ENCODE measurements around the gene BMP2. TPM values are rescaled to one million over a fixed set of nuclear protein-coding genes. Genes with fewer than 3 reads are reported as not detected.
A peak's percentile ranks its signal among the peaks of the same experiment; 100 is the strongest.

Gene BMP2
- total RNA-seq, 1 experiment from 2014 or later = not detected

- ChIA-PET POLR2A (ENCODE audit: low non-redundant PET) (no interaction called here), CTCF (interaction anchor here (0.6 kb wide), 1 partner anchor 1297 kb away, joined by 3 read pairs; no protein-coding TSS in a partner anchor)
- Histone ChIP-seq H3K27me3 (replicated peaks; ENCODE audit: insufficient read depth, low read depth, low read length, poor library complexity) (peaks cover 85% of the 10 kb centered on the region), H3K9me3 (ENCODE audit: low read depth, low read length, poor library complexity, severe bottlenecking) (no peaks in the 10 kb centered on the region), H3K4me3 (ENCODE audit: low read depth, low read length, poor library complexity, severe bottlenecking) (no peak overlapping the region), H3K27ac (ENCODE audit: low read depth, low read length, poor library complexity, severe bottlenecking) (no peak overlapping the region), H3K36me3 (ENCODE audit: insufficient read depth, low read length, poor library complexity, severe bottlenecking) (no peaks in the 10 kb centered on the region), H3K4me1 (ENCODE audit: insufficient read depth, low read length, poor library complexity, severe bottlenecking) (peaks cover 5% of the 10 kb centered on the region)
- no peak for TF ChIP-seq CTCF (conservative IDR thresholded peaks at IDR 0.05; ENCODE audit: low read depth, low read length)
- TF ChIP-seq EZH2 (IDR thresholded peaks at IDR 0.05; ENCODE audit: borderline replicate concordance, low read depth, low read length, poor library complexity, severe bottlenecking) = peak; percentile 51
- no TSS peak for BruUV-seq (replicated peaks)
- intact Hi-C loops (cut with micrococcal nuclease; ENCODE audit: unreplicated experiment) = loop anchor here (5.0 kb wide), 3 partner anchors 517 to 1952 kb away; no protein-coding TSS in a partner anchor
- DNase-seq (ENCODE audit: low spot score) = no peak
Observed at GRCh38 chr20:6769903-6770785, 2.7 kb downstream of the BMP2 start.

GRCh38 chr20:6770786-6771100 lies 3.3 kb downstream of the BMP2 start:
- ChIA-PET POLR2A (ENCODE audit: low non-redundant PET) (no interaction called here), CTCF (no interaction called here)
- no peak for TF ChIP-seq CTCF (conservative IDR thresholded peaks at IDR 0.05; ENCODE audit: low read depth, low read length)
- TF ChIP-seq EZH2 (IDR thresholded peaks at IDR 0.05; ENCODE audit: borderline replicate concordance, low read depth, low read length, poor library complexity, severe bottlenecking) = no peak
- Histone ChIP-seq H3K36me3 (ENCODE audit: insufficient read depth, low read length, poor library complexity, severe bottlenecking) (no peaks in the 10 kb centered on the region), H3K4me1 (ENCODE audit: insufficient read depth, low read length, poor library complexity, severe bottlenecking) (peaks cover 5% of the 10 kb centered on the region), H3K27ac (ENCODE audit: low read depth, low read length, poor library complexity, severe bottlenecking) (no peak overlapping the region), H3K4me3 (ENCODE audit: low read depth, low read length, poor library complexity, severe bottlenecking) (no peak overlapping the region), H3K27me3 (replicated peaks; ENCODE audit: insufficient read depth, low read depth, low read length, poor library complexity) (peaks cover 85% of the 10 kb centered on the region), H3K9me3 (ENCODE audit: low read depth, low read length, poor library complexity, severe bottlenecking) (no peaks in the 10 kb centered on the region)
- intact Hi-C loops (cut with micrococcal nuclease; ENCODE audit: unreplicated experiment) = no loop called here
- DNase-seq (ENCODE audit: low spot score) = no peak
- BruUV-seq (replicated peaks) = no TSS peak

GRCh38 chr20:6780433-6781190 lies 13.1 kb downstream of the BMP2 start:
- intact Hi-C loops (cut with micrococcal nuclease; ENCODE audit: unreplicated experiment) = no loop called here
- H3K36me3 ChIP-seq (ENCODE audit: insufficient read depth, low read length, poor library complexity, severe bottlenecking) = no peaks in the 10 kb centered on the region
- ChIA-PET CTCF (no interaction called here), POLR2A (ENCODE audit: low non-redundant PET) (no interaction called here)
- TF ChIP-seq EZH2 (IDR thresholded peaks at IDR 0.05; ENCODE audit: borderline replicate concordance, low read depth, low read length, poor library complexity, severe bottlenecking) (no peak), CTCF (conservative IDR thresholded peaks at IDR 0.05; ENCODE audit: low read depth, low read length) (no peak)
- no TSS peak for BruUV-seq (replicated peaks)
- H3K4me1 ChIP-seq (ENCODE audit: insufficient read depth, low read length, poor library complexity, severe bottlenecking) = no peaks in the 10 kb centered on the region
- H3K9me3 ChIP-seq (ENCODE audit: low read depth, low read length, poor library complexity, severe bottlenecking) = no peaks in the 10 kb centered on the region
- H3K27ac ChIP-seq (ENCODE audit: low read depth, low read length, poor library complexity, severe bottlenecking) = no peak overlapping the region
- peaks cover 35% of the 10 kb centered on the region for H3K27me3 ChIP-seq (replicated peaks; ENCODE audit: insufficient read depth, low read depth, low read length, poor library complexity)
- H3K4me3 ChIP-seq (ENCODE audit: low read depth, low read length, poor library complexity, severe bottlenecking) = no peak overlapping the region
- DNase-seq (ENCODE audit: low spot score) = no peak
